HG03135 (cell line): Measurements from ENCODE around the gene SEC14L1.
"Not testable (repeated sequence)": the region's sequence is repeated elsewhere in the genome, so short reads cannot be mapped to it uniquely, and the experiment has no call there.

Source experiments
- ATAC-seq: cut with Tn5 transposase; IDR thresholded peaks from one replicate; pipeline ENCODE4 v1.9.1; 2021; ENCODE audit warnings: mild to moderate bottlenecking, moderate library complexity; ENCODE audit not compliant: unreplicated experiment

SEC14L1 gene

GRCh38 chr17:77231076-77231871 lies 90.5 kb downstream of the SEC14L1 start:
- ATAC-seq = no peak

GRCh38 chr17:77233127-77233526 lies 92.4 kb downstream of the SEC14L1 start:
- no peak for ATAC-seq

GRCh38 chr17:77233635-77234334 lies 93.0 kb downstream of the SEC14L1 start:
- ATAC-seq = no peak

- ATAC-seq = no peak
Observed at GRCh38 chr17:77234695-77235094, 93.9 kb downstream of the SEC14L1 start.

GRCh38 chr17:77235370-77235941 lies 94.7 kb downstream of the SEC14L1 start:
- no peak for ATAC-seq

GRCh38 chr17:77237232-77238008 lies 96.7 kb downstream of the SEC14L1 start:
- no peak for ATAC-seq

GRCh38 chr17:77240976-77241375 lies 100.2 kb downstream of the SEC14L1 start:
- ATAC-seq = no peak

- ATAC-seq = no peak
Observed at GRCh38 chr17:77242118-77242851, 101.5 kb downstream of the SEC14L1 start.

- no peak for ATAC-seq
Observed at GRCh38 chr17:77245162-77245926, 104.6 kb downstream of the SEC14L1 start.

- peak; percentile 23 for ATAC-seq
Observed at GRCh38 chr17:77246110-77247047, 105.6 kb downstream of the SEC14L1 start.

GRCh38 chr17:77247048-77247541 lies 106.3 kb downstream of the SEC14L1 start:
- ATAC-seq = peak; percentile 54

- no peak for ATAC-seq
Observed at GRCh38 chr17:77247609-77248008, 106.8 kb downstream of the SEC14L1 start.

GRCh38 chr17:77248216-77249114 lies 107.7 kb downstream of the SEC14L1 start:
- ATAC-seq = no peak

- ATAC-seq = no peak
Observed at GRCh38 chr17:77251622-77252183, 110.9 kb downstream of the SEC14L1 start.

- not testable (repeated sequence) for ATAC-seq
Observed at GRCh38 chr17:77252306-77252705, 111.5 kb downstream of the SEC14L1 start.

GRCh38 chr17:77253611-77254051 lies 112.9 kb downstream of the SEC14L1 start:
- ATAC-seq = no peak
